ENCODE measurements around the gene PDE7B.

The PDE7B gene

DNA sequence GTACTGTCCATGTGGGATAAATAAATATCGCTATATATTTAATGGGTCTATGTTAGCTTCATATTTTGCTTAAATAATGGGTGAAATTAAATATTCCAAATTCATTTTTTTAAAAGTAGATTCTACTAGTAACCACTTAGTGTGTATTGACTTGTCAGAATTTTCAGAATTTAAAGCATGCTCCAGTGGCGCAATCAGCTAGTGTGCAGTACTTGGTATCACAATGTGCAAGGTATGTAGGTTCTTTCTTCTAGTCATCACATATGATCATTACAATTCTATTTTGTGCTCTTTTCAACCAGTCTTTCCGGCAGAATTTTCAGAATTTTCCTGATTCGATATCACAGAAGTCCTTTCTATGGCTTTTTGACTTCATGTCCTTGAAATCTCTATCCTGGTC, 32.6 kb downstream of the PDE7B start:
- no peak for DNase-seq (ENCODE audit: low read depth in 2 of 2)

DNA sequence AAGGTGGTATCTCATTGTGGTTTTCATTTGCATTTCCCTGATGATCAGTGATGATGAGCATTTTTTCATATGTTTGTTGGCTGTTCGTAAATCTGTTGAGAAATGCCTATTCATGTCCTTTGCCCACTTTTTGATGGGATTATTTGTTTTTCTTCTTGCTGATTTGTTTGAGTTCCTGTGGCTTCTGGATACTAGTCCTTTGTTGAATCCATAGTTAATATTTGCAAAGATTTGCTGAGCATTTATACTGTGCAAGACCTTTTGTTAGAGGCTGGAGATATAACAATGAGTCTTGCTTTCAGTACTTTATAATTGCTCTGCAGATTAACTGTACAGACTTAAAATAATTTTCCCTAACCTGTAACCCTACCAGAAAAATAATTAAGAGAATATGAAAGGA, 35.6 kb downstream of the PDE7B start:
- no peak for DNase-seq (ENCODE audit: low read depth in 2 of 2)

DNA sequence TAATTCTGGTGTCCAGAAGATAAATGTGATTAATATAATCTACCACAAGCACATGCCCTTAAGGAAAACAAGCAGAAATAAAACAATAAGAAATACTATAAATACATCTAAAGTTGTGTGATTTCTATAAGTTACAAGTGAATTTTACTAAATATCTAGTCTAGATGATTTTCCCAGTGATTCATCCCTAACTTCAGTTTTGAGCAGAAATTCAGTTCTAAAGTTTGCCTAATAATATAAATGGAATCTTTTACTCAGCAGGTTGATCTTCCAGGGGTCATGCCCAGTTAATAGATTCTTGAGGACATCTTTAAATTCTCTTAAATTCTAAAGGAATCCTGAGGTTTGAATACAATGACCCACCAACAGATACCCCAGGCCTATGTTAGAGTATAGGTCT, 37.3 kb downstream of the PDE7B start:
- DNase-seq (ENCODE audit: low read depth in 2 of 2), result no peak

GRCh38 chr6:135890876-135891275, 39.4 kb downstream of the PDE7B start:
- no peak for DNase-seq (ENCODE audit: low read depth in 2 of 2)

GRCh38 chr6:135891710-135892109, 40.2 kb downstream of the PDE7B start:
- DNase-seq (ENCODE audit: low read depth in 2 of 2), result no peak

GRCh38 chr6:135895231-135895911, 43.9 kb downstream of the PDE7B start:
- DNase-seq (ENCODE audit: low read depth in 2 of 2), result no peak

- no peak for DNase-seq (ENCODE audit: low read depth in 2 of 2)
Measured at GRCh38 chr6:135897087-135897486, 45.6 kb downstream of the PDE7B start.

- DNase-seq (ENCODE audit: low read depth in 2 of 2), result peak; percentile 75 to 77
Measured at GRCh38 chr6:135901774-135902524, 50.4 kb downstream of the PDE7B start.

DNA sequence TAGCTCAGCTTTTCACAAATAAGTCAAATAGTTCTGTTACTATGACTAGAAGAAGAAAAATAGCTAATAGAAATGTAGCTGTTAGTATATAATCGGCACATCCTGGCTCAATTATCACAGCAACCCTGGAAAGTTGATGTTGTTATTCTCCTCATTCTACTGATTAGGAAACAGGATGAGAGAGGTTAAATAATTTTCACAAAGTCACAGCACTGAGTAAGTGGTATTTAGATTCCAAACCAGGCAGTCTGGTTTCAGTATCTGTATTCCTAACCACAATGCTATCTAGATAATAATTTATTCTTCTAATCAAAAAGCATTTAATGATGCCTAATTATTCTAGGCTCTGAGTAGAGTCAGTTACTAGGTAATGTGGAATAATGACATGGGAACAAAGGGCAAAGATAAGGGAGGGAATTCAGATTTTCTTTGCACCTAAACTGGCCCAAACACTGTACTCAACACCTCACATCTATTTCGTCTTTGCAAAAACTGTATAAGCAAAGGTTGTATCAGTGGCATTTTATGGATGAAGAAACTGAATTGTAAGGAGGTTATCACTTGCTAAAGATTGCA, 51.3 kb downstream of the PDE7B start:
- no peak for DNase-seq (ENCODE audit: low read depth in 2 of 2)

DNA sequence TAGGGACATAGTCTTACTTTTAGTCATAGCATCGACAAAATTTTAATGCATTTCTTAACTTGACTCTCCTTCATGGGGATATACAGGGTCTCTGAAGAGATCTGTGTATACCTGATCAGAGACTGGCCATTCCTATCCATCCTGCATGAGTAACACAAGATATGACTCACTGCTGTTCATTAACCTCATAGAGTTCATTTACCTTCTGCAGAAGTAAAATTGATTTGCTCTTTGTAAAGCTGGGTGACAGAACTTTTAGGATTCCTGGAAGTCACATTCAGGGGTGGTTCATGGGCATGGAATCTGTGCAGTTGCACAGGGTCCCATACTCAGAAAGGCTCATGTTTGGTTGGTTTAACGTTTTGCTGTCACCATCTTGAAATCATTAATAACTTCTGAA, 53.2 kb downstream of the PDE7B start:
- DNase-seq (ENCODE audit: low read depth in 2 of 2), result no peak

DNA sequence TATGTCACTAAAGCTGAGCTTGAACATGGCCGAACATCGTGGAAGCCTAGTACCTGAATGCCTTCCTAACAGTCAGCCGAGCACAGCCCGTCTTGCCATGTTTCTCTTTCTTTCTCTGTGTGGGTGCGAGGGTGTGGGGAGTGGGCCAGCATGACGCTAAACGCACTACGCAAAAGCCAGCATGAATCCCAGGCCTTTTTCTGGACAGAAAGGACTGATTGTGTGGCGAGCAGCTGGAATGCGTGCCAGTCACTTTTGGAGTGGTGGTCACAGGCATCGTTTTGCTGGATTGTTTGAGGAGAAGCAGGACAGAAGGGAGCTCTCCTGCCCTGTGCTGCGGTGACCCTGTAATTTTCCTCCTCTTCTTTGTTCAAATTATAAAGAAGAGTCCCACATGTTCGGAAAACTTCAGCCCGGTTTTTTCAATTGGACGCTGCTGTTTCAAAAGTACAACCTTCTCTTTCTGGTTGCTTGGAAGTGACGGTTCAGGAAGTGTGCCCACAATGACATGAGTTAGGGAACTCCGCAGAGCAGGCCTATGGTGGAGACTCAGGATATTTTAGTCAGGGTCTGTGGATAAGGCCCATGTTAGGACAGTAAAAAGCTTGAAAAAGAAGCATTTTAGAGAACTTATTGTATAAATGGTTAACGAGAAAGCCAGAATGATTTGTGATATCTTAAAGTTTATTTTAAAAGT, 54.3 kb downstream of the PDE7B start:
- no peak for DNase-seq (ENCODE audit: low read depth in 2 of 2)

DNA sequence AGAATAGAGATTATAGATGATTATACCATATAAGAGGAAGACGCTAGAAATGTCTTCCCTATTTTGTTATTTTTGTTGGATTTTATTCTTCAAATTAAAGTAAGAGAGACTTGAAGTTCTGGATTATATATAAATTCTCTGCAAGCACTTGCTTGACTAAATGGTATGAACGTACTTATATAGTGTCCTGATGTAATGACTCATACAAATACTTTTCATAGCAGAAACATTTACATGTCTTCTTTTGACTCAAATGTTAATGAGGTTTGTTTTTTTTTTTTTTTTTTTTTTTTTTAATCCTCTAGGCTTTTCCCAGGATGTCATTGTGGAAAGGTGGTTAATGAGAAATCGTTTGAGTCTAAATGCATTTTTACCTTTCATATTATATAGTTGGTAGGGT, 55.0 kb downstream of the PDE7B start:
- DNase-seq (ENCODE audit: low read depth in 2 of 2), result peak in 1 of 2 experiments; percentile 61

- DNase-seq (ENCODE audit: low read depth in 2 of 2), result no peak
Measured at GRCh38 chr6:135906972-135907465, 55.5 kb downstream of the PDE7B start.

GRCh38 chr6:135909737-135910387, 58.4 kb downstream of the PDE7B start:
- no peak for DNase-seq (ENCODE audit: low read depth in 2 of 2)

GRCh38 chr6:135910790-135911618, 59.5 kb downstream of the PDE7B start:
- no peak for DNase-seq (ENCODE audit: low read depth in 2 of 2)

- DNase-seq (ENCODE audit: low read depth in 2 of 2), result no peak
Measured at GRCh38 chr6:135913785-135914184, 62.3 kb downstream of the PDE7B start.

GRCh38 chr6:135919026-135919425, 67.5 kb downstream of the PDE7B start:
- no peak for DNase-seq (ENCODE audit: low read depth in 2 of 2)

- DNase-seq (ENCODE audit: low read depth in 2 of 2), result no peak
Measured at GRCh38 chr6:135920689-135921088, 69.2 kb downstream of the PDE7B start.

DNA sequence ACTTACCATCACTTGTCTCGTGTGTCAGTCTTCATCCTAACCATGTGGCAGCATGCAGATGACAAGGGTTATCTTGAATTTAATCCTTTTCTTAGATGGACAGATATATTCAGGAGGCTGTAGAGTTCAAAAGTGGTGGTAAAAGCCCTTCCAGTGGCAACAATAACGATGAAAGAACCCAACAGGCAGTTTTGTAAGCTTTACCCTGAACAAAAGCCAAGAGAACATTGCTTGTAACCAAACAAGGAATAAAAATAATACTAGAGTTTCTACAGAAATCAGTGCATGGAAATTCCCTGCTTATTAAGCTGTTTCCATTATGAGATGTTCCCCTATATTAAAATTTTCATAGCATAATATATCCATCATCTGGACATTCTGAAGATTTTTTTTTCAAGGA, 69.7 kb downstream of the PDE7B start:
- no peak for DNase-seq (ENCODE audit: low read depth in 2 of 2)

DNA sequence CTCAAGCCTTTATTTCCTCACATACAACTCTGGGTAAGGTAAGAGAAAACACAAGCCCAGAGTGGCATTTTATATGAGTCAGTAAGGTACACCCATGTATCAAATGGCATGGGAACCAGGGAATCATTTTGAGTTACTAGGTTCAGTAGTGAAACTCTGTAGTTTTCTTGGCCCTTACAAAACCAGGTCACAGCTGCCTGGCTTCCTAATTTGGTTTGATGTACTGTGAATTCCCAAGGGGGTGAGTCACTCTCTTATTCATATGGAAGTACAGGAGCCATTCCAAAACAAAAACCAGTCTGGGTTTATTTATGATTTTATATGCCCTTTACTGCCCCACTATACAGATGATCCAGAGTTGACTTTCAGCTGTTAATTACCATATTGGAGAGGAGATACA, 70.7 kb downstream of the PDE7B start:
- peak; percentile 93 to 96 for DNase-seq (ENCODE audit: low read depth in 2 of 2)

GRCh38 chr6:135922746-135923145, 71.2 kb downstream of the PDE7B start:
- DNase-seq (ENCODE audit: low read depth in 2 of 2), result peak; percentile 83 to 86
